Suppressor macrophage (primary cell): ENCODE results near the gene PSMD14.
"Not testable (repeated sequence)": the region's sequence is repeated elsewhere in the genome, so short reads cannot be mapped to it uniquely, and the experiment has no call there.

ENCODE experiments used
- DNase-seq, 4 experiments: peaks; one replicate each; pipeline ENCODE4 v3.0.0-alpha.2; 2020 to 2022

Gene PSMD14

GRCh38 chr2:161337247-161337646 lies 29.0 kb downstream of the PSMD14 start:
- no peak for DNase-seq

GRCh38 chr2:161339532-161339931 lies 31.3 kb downstream of the PSMD14 start:
- DNase-seq, result not testable (repeated sequence)

GRCh38 chr2:161340930-161341413 lies 32.7 kb downstream of the PSMD14 start:
- peak in 1 of 4 experiments; percentile 5 for DNase-seq

DNA sequence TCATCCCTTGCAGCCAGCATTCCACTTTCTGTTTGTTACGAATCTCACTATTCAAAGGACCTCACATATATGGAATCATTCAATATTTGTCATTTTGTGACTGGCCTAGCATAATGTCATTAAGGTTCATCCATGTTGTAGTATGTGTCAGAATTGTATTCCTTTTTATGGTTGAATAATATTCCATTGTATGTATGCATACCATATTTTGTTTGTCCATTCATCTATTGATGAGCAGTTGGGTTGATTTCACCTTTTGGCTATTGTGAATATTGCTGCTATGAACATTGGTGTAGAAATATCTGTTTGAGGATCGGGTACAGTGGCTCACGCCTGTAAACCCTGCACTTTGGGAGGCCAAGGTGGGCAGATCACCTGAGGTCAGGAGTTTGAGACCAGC lies 35.0 kb downstream of the PSMD14 start:
- no peak for DNase-seq

GRCh38 chr2:161344692-161345091 lies 36.5 kb downstream of the PSMD14 start:
- DNase-seq, result peak in 2 of 4 experiments; percentile 40 to 48

- no peak for DNase-seq
These were observed 43.5 kb downstream of the PSMD14 start for GRCh38 chr2:161351678-161352077.

DNA sequence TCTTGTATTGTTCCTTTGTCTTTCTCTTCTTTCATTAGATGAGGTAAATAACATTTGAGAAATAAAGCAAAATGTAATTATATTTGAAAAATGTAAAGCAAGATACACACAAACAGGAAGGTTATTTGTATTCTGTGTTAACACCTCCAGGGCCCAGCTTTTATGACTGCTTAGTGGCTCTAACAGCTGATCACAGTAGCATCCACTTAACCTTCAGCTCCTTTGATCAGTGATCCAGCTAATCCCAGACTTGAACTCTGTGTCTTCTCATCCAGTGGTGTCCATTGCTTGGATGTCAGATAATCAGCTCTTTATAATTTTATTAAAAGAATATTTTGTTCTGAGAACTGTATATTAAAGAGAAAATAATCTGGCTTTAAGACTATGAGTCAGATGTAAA lies 44.5 kb downstream of the PSMD14 start:
- DNase-seq, result no peak

- DNase-seq, result peak in 2 of 4 experiments; percentile 3 to 8
These were observed 45.3 kb downstream of the PSMD14 start for GRCh38 chr2:161353543-161353942.

DNA sequence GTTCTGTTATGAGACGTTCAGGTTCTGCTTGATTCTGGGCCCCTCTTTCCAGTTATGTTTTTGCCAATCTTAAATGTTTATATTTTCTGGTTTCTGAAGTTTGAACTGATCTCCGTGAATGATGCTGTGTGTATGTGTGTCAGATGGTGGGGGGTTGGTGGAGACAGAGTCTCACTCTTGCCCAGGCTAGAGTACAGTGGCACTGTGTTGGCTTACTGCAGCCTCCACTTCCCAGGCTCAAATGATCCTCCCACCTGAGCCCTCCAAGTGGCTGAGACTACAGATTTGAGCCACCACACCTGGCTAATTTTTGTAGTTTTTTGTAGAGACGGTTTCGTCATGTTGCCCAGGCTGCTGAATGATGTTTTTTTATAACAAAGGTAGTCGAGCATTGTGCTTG lies 45.9 kb downstream of the PSMD14 start:
- DNase-seq, result no peak

DNA sequence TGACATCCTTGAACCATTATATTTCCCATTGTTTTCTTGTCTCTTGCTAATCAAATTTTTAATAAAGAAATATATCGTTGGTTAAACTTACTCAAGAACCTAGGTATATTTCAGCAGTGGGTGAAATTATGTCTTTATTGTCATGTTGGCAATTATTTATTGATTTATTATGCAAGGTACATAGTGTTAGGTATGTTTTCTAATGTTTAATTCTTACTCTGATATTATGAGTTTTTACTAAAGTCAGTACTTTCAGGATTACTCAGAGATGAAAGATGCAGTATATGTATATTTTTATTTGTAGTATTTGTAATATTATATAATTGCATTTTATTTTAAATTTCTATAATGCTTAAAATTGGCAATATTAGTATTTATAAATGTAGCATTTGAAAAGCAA lies 46.9 kb downstream of the PSMD14 start:
- no peak for DNase-seq

GRCh38 chr2:161355983-161356382 lies 47.8 kb downstream of the PSMD14 start:
- no peak for DNase-seq

DNA sequence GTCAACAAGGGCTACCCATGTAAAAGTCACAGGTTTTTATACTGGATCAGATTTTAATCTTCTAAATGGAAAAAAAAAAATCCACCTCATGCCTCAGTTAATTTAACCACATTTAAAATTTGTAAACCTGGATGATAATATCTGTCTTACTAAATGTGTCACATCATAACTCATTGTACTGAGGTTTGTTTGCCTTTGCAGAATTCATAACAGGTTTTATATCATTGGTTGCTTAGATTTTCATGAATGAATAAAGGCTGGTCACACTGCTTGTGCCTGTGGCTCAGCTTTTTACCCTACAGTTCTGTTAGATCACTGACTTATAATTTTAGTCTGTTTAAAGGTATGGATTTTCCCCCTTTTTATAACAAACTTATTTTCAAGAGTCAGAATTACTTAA lies 48.9 kb downstream of the PSMD14 start:
- DNase-seq, result no peak

DNA sequence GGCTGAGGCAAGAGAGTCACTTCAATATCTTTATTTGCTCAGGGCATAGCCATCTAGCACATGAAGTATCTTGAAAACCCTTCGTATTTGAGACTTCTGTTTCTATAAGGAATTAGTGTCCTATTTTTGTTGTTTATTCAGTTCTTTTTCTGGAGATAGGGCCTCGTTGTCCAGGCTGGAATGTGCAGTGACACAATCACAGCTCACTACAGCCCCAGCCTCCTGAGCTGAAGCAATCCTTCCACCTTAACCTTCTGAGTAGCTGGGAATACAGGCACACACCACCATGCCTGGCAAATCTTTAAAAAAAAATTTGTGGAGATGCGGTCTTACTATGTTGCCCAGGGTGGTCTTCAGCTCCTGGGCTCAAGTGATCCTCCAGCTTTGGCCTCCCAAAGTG lies 50.6 kb downstream of the PSMD14 start:
- no peak for DNase-seq

DNA sequence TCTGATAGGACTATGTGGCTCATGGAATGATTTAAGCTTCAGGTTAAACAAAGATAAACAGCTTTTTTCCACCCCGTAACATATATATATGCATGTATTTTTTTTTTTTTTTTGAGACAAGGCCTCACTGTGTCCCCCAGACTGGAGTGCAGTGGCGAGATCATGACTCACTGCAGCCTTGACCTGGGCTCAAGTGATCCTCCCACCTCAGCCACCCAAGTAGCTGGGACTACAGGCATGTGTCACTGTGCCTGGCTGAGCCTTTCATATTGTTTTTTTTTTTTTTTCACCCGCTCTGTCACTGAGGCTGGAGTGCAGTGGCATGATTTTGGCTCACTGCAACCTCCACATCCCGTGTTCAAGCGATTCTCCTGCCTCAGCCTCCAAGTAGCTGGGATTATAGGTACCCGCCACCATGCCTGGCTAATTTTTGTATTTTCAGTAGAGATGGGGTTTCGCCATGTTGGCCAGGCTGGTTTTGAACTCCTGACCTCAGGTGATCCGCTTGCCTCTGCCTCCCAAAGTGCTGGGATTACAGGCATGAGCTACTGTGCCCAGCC lies 52.0 kb downstream of the PSMD14 start:
- DNase-seq, result not testable (repeated sequence)

DNA sequence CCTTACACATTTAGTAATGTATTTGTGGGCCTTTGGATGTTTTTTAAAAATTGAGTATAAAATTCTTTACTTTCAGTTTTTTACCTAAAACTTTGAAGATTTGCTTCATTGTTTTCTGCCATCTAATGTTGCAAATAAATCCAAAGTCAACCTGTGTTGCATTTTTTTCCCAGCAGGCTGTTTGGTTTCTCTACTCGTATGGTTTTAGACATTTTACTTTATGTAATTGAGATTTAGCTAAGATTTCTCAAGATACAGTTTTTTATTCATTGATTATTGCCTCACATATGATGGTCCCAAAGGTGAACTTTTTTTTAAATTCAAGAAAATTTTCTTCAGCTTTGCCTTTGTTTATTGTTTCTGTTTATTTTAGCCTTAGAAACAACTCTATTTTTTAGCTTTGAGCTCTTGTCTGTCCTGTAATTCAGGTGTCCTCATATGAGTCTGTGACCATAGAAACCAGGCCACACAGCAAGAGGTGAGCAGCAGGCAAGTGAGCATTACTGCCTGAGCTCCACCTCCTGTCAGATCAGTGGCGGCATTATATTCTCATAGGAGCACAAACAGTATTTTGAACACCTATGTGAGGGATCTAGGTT lies 54.4 kb downstream of the PSMD14 start:
- no peak for DNase-seq

GRCh38 chr2:161367675-161368074 lies 59.5 kb downstream of the PSMD14 start:
- no peak for DNase-seq

GRCh38 chr2:161369311-161369710 lies 61.1 kb downstream of the PSMD14 start:
- no peak for DNase-seq

- DNase-seq, result no peak
These were observed 62.8 kb downstream of the PSMD14 start for GRCh38 chr2:161370981-161371380.

DNA sequence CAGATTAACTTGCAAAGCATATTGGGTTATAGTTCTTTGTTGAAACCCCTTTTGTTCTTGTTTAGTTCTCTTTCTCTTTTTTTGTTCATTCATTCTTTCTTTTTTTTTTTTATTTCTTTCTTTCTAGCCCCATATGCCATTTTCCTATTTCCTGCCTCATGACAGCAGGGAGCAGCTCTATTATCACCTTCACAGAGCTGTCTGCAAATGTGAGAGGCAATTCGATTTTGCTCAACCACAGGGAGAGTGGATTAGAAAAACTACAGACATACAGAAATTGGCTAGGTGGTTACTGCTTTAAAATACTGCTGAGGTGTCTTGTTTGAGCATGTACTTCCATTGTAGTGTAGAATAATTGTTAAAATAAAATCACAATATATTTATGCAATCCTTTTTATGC lies 63.6 kb downstream of the PSMD14 start:
- no peak for DNase-seq

DNA sequence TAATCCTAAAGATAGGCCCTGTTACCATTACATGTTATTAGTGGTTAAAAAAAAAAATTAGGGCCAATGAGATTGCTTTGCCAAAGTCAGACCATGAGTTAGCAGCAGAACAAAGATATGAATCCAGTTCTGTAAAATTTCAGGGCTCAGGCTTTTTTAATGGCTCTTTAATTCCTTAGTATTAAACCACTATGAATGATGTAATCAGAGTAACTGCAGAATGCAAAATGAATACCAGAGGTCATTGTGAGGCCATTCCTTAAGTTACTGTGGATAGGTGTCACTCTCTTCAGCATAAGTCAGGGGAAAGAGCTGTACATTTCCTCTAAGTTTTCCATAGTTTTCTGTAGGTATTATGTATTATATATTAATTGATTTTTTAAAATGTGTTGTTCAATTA lies 65.7 kb downstream of the PSMD14 start:
- no peak for DNase-seq

DNA sequence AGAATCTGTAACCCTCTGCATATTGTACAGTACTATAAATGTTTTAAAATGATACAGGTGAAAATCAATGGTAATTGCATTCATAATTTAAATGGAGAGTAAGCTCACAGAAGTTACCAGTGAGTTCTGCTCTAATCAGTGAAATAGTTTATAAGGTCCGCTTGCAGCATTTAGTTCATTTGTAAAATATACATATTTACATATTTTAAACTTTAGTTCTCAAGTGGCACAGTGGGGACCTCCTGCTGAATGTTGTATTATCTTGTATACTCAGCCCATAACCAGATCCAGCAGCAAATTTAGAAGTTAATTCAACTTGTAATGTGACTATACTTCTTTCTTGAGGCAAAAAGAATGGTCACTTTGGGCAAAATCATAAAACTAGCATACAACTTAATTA lies 66.2 kb downstream of the PSMD14 start:
- no peak for DNase-seq

GRCh38 chr2:161379740-161380139 lies 71.5 kb downstream of the PSMD14 start:
- DNase-seq, result no peak

GRCh38 chr2:161381546-161381945 lies 73.3 kb downstream of the PSMD14 start:
- DNase-seq, result no peak

GRCh38 chr2:161382747-161383146 lies 74.5 kb downstream of the PSMD14 start:
- DNase-seq, result no peak

- DNase-seq, result no peak
These were observed 76.6 kb downstream of the PSMD14 start for GRCh38 chr2:161384864-161385263.
